GM03348 (cell line): ENCODE results near the gene MAST4.
A peak's percentile ranks its signal among the peaks of the same experiment; 100 is the strongest.
"Not testable (repeated sequence)": the region's sequence is repeated elsewhere in the genome, so short reads cannot be mapped to it uniquely, and the experiment has no call there.

Experiments
- DNase-seq: peaks from one replicate; pipeline ENCODE4 v3.0.0; 2012; ENCODE audit warnings: low spot score

MAST4 gene

GRCh38 chr5:66810151-66810550 lies 214.0 kb downstream of the MAST4 start:
- DNase-seq: no peak

- DNase-seq: no peak
Observed at GRCh38 chr5:66810848-66811261, 214.7 kb downstream of the MAST4 start.

GRCh38 chr5:66812291-66812690 lies 216.1 kb downstream of the MAST4 start:
- no peak for DNase-seq

GRCh38 chr5:66813306-66813705 lies 217.1 kb downstream of the MAST4 start:
- DNase-seq: no peak

- peak; percentile 72 for DNase-seq
Observed at GRCh38 chr5:66814146-66814991, 218.2 kb downstream of the MAST4 start.

GRCh38 chr5:66818304-66818934 lies 222.2 kb downstream of the MAST4 start:
- DNase-seq: no peak

GRCh38 chr5:66818935-66819328 lies 222.7 kb downstream of the MAST4 start:
- no peak for DNase-seq

- DNase-seq: no peak
Observed at GRCh38 chr5:66820630-66821207, 224.5 kb downstream of the MAST4 start.

- no peak for DNase-seq
Observed at GRCh38 chr5:66821688-66822429, 225.7 kb downstream of the MAST4 start.

GRCh38 chr5:66822906-66823305 lies 226.7 kb downstream of the MAST4 start:
- DNase-seq: not testable (repeated sequence)

- no peak for DNase-seq
Observed at GRCh38 chr5:66824476-66824875, 228.3 kb downstream of the MAST4 start.

- no peak for DNase-seq
Observed at GRCh38 chr5:66826263-66826662, 230.1 kb downstream of the MAST4 start.

- no peak for DNase-seq
Observed at GRCh38 chr5:66826696-66827095, 230.5 kb downstream of the MAST4 start.

- DNase-seq: no peak
Observed at GRCh38 chr5:66828046-66828547, 231.9 kb downstream of the MAST4 start.

GRCh38 chr5:66828548-66829357 lies 232.6 kb downstream of the MAST4 start:
- peak; percentile 79 for DNase-seq

GRCh38 chr5:66829358-66829674 lies 233.1 kb downstream of the MAST4 start:
- DNase-seq: no peak

- peak; percentile 19 for DNase-seq
Observed at GRCh38 chr5:66829826-66830225, 233.6 kb downstream of the MAST4 start.

- DNase-seq: no peak
Observed at GRCh38 chr5:66830636-66831035, 234.4 kb downstream of the MAST4 start.

- no peak for DNase-seq
Observed at GRCh38 chr5:66839636-66840185, 243.5 kb downstream of the MAST4 start.

- no peak for DNase-seq
Observed at GRCh38 chr5:66840511-66841013, 244.4 kb downstream of the MAST4 start.

GRCh38 chr5:66841264-66841663 lies 245.1 kb downstream of the MAST4 start:
- DNase-seq: no peak
